HCT116 (cell line): ENCODE measurements around the gene SEM1.
"Not testable (repeated sequence)": the region's sequence is repeated elsewhere in the genome, so short reads cannot be mapped to it uniquely, and the experiment has no call there.

Experiments used
- EZH2 ChIP-seq: fragments of 200-600 bp; sonication (generic); IDR thresholded peaks from 2 replicates; pipeline ENCODE4 v1.6.1; 2017; ENCODE audit warnings: antibody characterized with exemption, mixed run types
- POLR2A ChIP-seq: IDR thresholded peaks from 2 replicates; pipeline ENCODE4 v1.7.0; 2011; ENCODE audit warnings: borderline replicate concordance; ENCODE audit not compliant: insufficient read depth, insufficient read length; ENCODE audit errors: extremely low read depth
- RAD21 ChIP-seq: IDR thresholded peaks from 2 replicates; pipeline ENCODE4 v1.6.1; 2012; ENCODE audit warnings: low read depth, mild to moderate bottlenecking
- TF ChIP-seq, protein P1 (sequence below), 3 experiments: fragments of 200-600 bp in 1 of 3; sonication (generic) in 1 of 3; IDR thresholded peaks in 2 of 3; conservative IDR thresholded peaks in 1 of 3; 2 replicates each; pipeline ENCODE4 v1.5.1; 2012 to 2017; ENCODE audit warnings: low read depth in 2 of 3, low read length in 2 of 3, antibody characterized with exemption in 1 of 3, borderline replicate concordance in 1 of 3, control low read depth in 1 of 3, mild to moderate bottlenecking in 1 of 3, mixed read lengths in 1 of 3, mixed run types in 1 of 3, moderate library complexity in 1 of 3; ENCODE audit not compliant: insufficient read depth in 1 of 3
- TF ChIP-seq, protein P2 (sequence below): IDR thresholded peaks from 2 replicates; pipeline ENCODE4 v1.6.1; 2012
- TF ChIP-seq, protein P3 (sequence below): IDR thresholded peaks from 2 replicates; pipeline ENCODE4 v1.6.1; 2012

DNA sequence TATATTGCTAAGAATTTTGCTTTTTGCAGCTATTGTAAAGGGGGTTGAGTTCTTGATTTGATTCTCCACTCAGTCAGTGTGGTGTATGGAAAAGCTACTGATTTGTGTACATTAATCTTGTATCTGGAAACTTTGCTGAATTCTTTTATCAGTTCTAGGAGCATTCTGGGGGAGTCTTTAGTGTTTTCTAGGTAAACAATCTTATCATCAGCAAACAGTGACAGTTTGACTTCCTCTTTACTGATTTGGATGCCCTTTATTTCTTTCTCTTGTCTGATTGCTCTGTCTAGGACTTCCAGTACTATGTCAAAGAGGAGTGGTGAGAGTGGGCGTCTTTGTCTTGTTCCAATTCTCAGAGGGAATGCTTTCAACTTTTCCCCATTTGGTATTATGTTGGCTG, 48.2 kb upstream of the SEM1 start:
- TF ChIP-seq, protein P1, sequence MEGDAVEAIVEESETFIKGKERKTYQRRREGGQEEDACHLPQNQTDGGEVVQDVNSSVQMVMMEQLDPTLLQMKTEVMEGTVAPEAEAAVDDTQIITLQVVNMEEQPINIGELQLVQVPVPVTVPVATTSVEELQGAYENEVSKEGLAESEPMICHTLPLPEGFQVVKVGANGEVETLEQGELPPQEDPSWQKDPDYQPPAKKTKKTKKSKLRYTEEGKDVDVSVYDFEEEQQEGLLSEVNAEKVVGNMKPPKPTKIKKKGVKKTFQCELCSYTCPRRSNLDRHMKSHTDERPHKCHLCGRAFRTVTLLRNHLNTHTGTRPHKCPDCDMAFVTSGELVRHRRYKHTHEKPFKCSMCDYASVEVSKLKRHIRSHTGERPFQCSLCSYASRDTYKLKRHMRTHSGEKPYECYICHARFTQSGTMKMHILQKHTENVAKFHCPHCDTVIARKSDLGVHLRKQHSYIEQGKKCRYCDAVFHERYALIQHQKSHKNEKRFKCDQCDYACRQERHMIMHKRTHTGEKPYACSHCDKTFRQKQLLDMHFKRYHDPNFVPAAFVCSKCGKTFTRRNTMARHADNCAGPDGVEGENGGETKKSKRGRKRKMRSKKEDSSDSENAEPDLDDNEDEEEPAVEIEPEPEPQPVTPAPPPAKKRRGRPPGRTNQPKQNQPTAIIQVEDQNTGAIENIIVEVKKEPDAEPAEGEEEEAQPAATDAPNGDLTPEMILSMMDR (IDR thresholded peaks at IDR 0.05 in 2 of 3, conservative IDR thresholded peaks at IDR 0.05 in 1 of 3; ENCODE audit: borderline replicate concordance in 1 of 3, insufficient read depth in 1 of 3, low read depth in 2 of 3, low read length in 2 of 3) = not testable (repeated sequence)
- TF ChIP-seq RAD21, POLR2A, EZH2: not testable (repeated sequence)
- TF ChIP-seq, protein P2, sequence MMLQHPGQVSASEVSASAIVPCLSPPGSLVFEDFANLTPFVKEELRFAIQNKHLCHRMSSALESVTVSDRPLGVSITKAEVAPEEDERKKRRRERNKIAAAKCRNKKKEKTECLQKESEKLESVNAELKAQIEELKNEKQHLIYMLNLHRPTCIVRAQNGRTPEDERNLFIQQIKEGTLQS = not testable (repeated sequence)
- TF ChIP-seq, protein P3, sequence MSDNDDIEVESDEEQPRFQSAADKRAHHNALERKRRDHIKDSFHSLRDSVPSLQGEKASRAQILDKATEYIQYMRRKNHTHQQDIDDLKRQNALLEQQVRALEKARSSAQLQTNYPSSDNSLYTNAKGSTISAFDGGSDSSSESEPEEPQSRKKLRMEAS = not testable (repeated sequence)
